ENCODE results near the gene GAMT.
A peak's percentile ranks its signal among the peaks of the same experiment; 100 is the strongest.

Gene GAMT
- total RNA-seq: 3.0 to 6.6 (median 4.7) reads per million in 9 experiments

GRCh38 chr19:1401138-1401888, at the start of gene GAMT:
Gene GAMT, minus strand, starts transcription at chr19:1401542. Its CDS starts 66 bp downstream, at chr19:1401476.
- Mint-ChIP-seq H3K36me3 (ENCODE audit: insufficient read depth) (peaks cover under 1% of the 10 kb centered on the region), H3K27me3 (peaks cover 6 to 14% of the 10 kb centered on the region in 2 donors), H3K9me3 (no peaks in the 10 kb centered on the region), H3K4me3 (peak within 1 kb of the TSS; percentile 65 to 67), H3K27ac (no peak within 1 kb of the TSS), H3K4me1 (ENCODE audit: low read depth in 2 of 2) (peaks cover under 1 to 7% of the 10 kb centered on the region in 2 donors)
- peak; percentile 85 for ATAC-seq (replicated peaks)
- peak in 2 of 3 experiments; percentile 25 to 41 for DNase-seq

- H3K36me3 Mint-ChIP-seq (ENCODE audit: insufficient read depth): peaks cover 30% of the 10 kb centered on the region
- no peak within 1 kb of the TSS for H3K27ac Mint-ChIP-seq
- H3K9me3 Mint-ChIP-seq: no peaks in the 10 kb centered on the region
- ATAC-seq (replicated peaks): no peak
- DNase-seq: no peak
- H3K4me1 Mint-ChIP-seq (ENCODE audit: low read depth in 2 of 2): peaks cover 9 to 10% of the 10 kb centered on the region in 2 donors
- H3K27me3 Mint-ChIP-seq: peaks cover 51 to 76% of the 10 kb centered on the region in 2 donors
- H3K4me3 Mint-ChIP-seq: peak within 1 kb of the TSS; percentile 19 to 56
These were observed 48.4 kb upstream of the GAMT start, which contains the start of gene APC2 for GRCh38 chr19:1449467-1450442. Gene APC2, plus strand, starts transcription at chr19:1450121. Its CDS starts 2,881 bp downstream, at chr19:1453002.

- ATAC-seq (replicated peaks) (no peak), DNase-seq (no peak)
- no peak overlapping the region for H3K27ac Mint-ChIP-seq
- H3K4me3 Mint-ChIP-seq: peak overlapping the region; percentile 51 to 56
- no peaks in the 10 kb centered on the region for H3K9me3 Mint-ChIP-seq
- H3K4me1 Mint-ChIP-seq (ENCODE audit: low read depth in 2 of 2): peaks cover 8 to 12% of the 10 kb centered on the region in 2 donors
- peaks cover 44% of the 10 kb centered on the region for H3K36me3 Mint-ChIP-seq (ENCODE audit: insufficient read depth)
- H3K27me3 Mint-ChIP-seq: peaks cover 41 to 58% of the 10 kb centered on the region in 2 donors
These were observed 46.6 kb upstream of the GAMT start for GRCh38 chr19:1447944-1448343.

- peaks cover 37 to 54% of the 10 kb centered on the region in 2 donors for H3K27me3 Mint-ChIP-seq
- H3K4me3 Mint-ChIP-seq: peak overlapping the region; percentile 46 to 59
- H3K36me3 Mint-ChIP-seq (ENCODE audit: insufficient read depth): peaks cover 47% of the 10 kb centered on the region
- H3K9me3 Mint-ChIP-seq: no peaks in the 10 kb centered on the region
- ATAC-seq (replicated peaks) (no peak), DNase-seq (no peak)
- peak overlapping the region in 1 of 2 donors; percentile 28 for H3K27ac Mint-ChIP-seq
- H3K4me1 Mint-ChIP-seq (ENCODE audit: low read depth in 2 of 2): peaks cover 8 to 12% of the 10 kb centered on the region in 2 donors
These were observed 46.2 kb upstream of the GAMT start for GRCh38 chr19:1447504-1447903.

- peak overlapping the region; percentile 46 to 59 for H3K4me3 Mint-ChIP-seq
These were observed 45.6 kb upstream of the GAMT start for GRCh38 chr19:1446713-1447481.

GRCh38 chr19:1445932-1446712, 44.8 kb upstream of the GAMT start:
- Mint-ChIP-seq H3K4me1 (ENCODE audit: low read depth in 2 of 2) (peaks cover 8 to 16% of the 10 kb centered on the region in 2 donors), H3K36me3 (ENCODE audit: insufficient read depth) (peaks cover 60% of the 10 kb centered on the region), H3K27me3 (peaks cover 33 to 40% of the 10 kb centered on the region in 2 donors), H3K9me3 (no peaks in the 10 kb centered on the region), H3K27ac (peak overlapping the region in 1 of 2 donors; percentile 83), H3K4me3 (peak overlapping the region; percentile 46 to 59)
- DNase-seq: no peak
- no peak for ATAC-seq (replicated peaks)

More at GRCh38 chr19:1446713-1447481, 45.6 kb upstream of the GAMT start:
- Mint-ChIP-seq H3K4me1 (ENCODE audit: low read depth in 2 of 2) (peaks cover 8 to 13% of the 10 kb centered on the region in 2 donors), H3K36me3 (ENCODE audit: insufficient read depth) (peaks cover 52% of the 10 kb centered on the region), H3K9me3 (no peaks in the 10 kb centered on the region), H3K27me3 (peaks cover 37 to 48% of the 10 kb centered on the region in 2 donors), H3K27ac (peak overlapping the region in 1 of 2 donors; percentile 28)
- DNase-seq (no peak), ATAC-seq (replicated peaks) (no peak)

- peak overlapping the region; percentile 35 to 83 for H3K27ac Mint-ChIP-seq
- no peaks in the 10 kb centered on the region for H3K9me3 Mint-ChIP-seq
- peak overlapping the region; percentile 77 to 78 for H3K4me3 Mint-ChIP-seq
- H3K27me3 Mint-ChIP-seq: peaks cover 25 to 32% of the 10 kb centered on the region in 2 donors
- peak; percentile 78 to 81 (median 81) for DNase-seq
- peaks cover 67% of the 10 kb centered on the region for H3K36me3 Mint-ChIP-seq (ENCODE audit: insufficient read depth)
- peak; percentile 88 for ATAC-seq (replicated peaks)
- H3K4me1 Mint-ChIP-seq (ENCODE audit: low read depth in 2 of 2): peaks cover 16 to 21% of the 10 kb centered on the region in 2 donors
These were observed 44.0 kb upstream of the GAMT start for GRCh38 chr19:1445185-1445931.

- peak overlapping the region; percentile 8 to 99 for H3K4me3 Mint-ChIP-seq
- peaks cover 74% of the 10 kb centered on the region for H3K36me3 Mint-ChIP-seq (ENCODE audit: insufficient read depth)
- peak overlapping the region in 1 of 2 donors; percentile 77 for H3K27ac Mint-ChIP-seq
These were observed 40.5 kb upstream of the GAMT start for GRCh38 chr19:1441677-1442438.

GRCh38 chr19:1441022-1441426, 39.7 kb upstream of the GAMT start:
- Mint-ChIP-seq H3K9me3 (no peaks in the 10 kb centered on the region), H3K4me1 (ENCODE audit: low read depth in 2 of 2) (peaks cover 26 to 32% of the 10 kb centered on the region in 2 donors), H3K4me3 (peak overlapping the region; percentile 98 to 99), H3K27me3 (no peaks in the 10 kb centered on the region), H3K36me3 (ENCODE audit: insufficient read depth) (peaks cover 78% of the 10 kb centered on the region), H3K27ac (peak overlapping the region in 1 of 2 donors; percentile 44)
- ATAC-seq (replicated peaks) (no peak), DNase-seq (no peak)

More at GRCh38 chr19:1441677-1442438, 40.5 kb upstream of the GAMT start:
- H3K27me3 Mint-ChIP-seq: peaks cover under 1 to 2% of the 10 kb centered on the region in 2 donors
- H3K4me1 Mint-ChIP-seq (ENCODE audit: low read depth in 2 of 2): peaks cover 26 to 32% of the 10 kb centered on the region in 2 donors
- no peaks in the 10 kb centered on the region for H3K9me3 Mint-ChIP-seq
- ATAC-seq (replicated peaks) (no peak), DNase-seq (no peak)

- H3K36me3 Mint-ChIP-seq (ENCODE audit: insufficient read depth): peaks cover 78% of the 10 kb centered on the region
- H3K27me3 Mint-ChIP-seq: no peaks in the 10 kb centered on the region
- H3K4me3 Mint-ChIP-seq: peak overlapping the region; percentile 98 to 99
- no peak for DNase-seq
- ATAC-seq (replicated peaks): no peak
- peaks cover 26 to 30% of the 10 kb centered on the region in 2 donors for H3K4me1 Mint-ChIP-seq (ENCODE audit: low read depth in 2 of 2)
- H3K27ac Mint-ChIP-seq: no peak overlapping the region
- no peaks in the 10 kb centered on the region for H3K9me3 Mint-ChIP-seq
These were observed 39.1 kb upstream of the GAMT start for GRCh38 chr19:1440418-1440801.
